OCI-LY7 (cell line): ENCODE measurements around the gene NTMT1. TPM values are rescaled to one million over a fixed set of nuclear protein-coding genes. Genes with fewer than 3 reads are reported as not detected.

Experiments used
- BruUV-seq: library from RNA; stranded (reverse); fragments of 400-500 nt; replicated peaks from 2 replicates; lab custom pipeline; 2021; lab: Mats Ljungman, UMichigan
- CTCF ChIA-PET: fragments of 300-600 bp; sonication (Branson Sonifier 250); formaldehyde crosslinking; loops from one replicate; lab custom pipeline; 2022; ENCODE audit warnings: antibody characterized with exemption; ENCODE audit not compliant: unreplicated experiment; lab: Charles Lee
- POLR2A ChIA-PET: fragments of 300-600 bp; sonication (Branson Sonifier 250); formaldehyde crosslinking; loops from one replicate; lab custom pipeline; 2022; ENCODE audit warnings: antibody characterized with exemption; lab: Charles Lee
- DNase-seq: peaks from one replicate; pipeline ENCODE4 v3.0.0-alpha.2; 2015; ENCODE audit warnings: low spot score
- H2AFZ ChIP-seq: fragments of 200-600 bp; sonication (generic), shearing (Covaris generic); 2 replicates; pipeline ENCODE4 v1.6.1; 2014; ENCODE audit warnings: mild to moderate bottlenecking, antibody characterized with exemption, low read length, moderate library complexity
- H3K27ac ChIP-seq: fragments of 200-600 bp; sonication (generic); 2 replicates; pipeline ENCODE4 v1.5.1; 2014; ENCODE audit warnings: mixed run types, low read depth, mild to moderate bottlenecking, moderate library complexity, low read length, inconsistent platforms; ENCODE audit not compliant: poor library complexity, severe bottlenecking
- H3K36me3 ChIP-seq: fragments of 200-600 bp; sonication (generic); 2 replicates; pipeline ENCODE4 v1.6.1; 2014; ENCODE audit warnings: mild to moderate bottlenecking, antibody characterized with exemption, low read length, moderate library complexity, mixed read lengths; ENCODE audit not compliant: insufficient read depth
- H3K4me1 ChIP-seq: fragments of 200-600 bp; sonication (generic); 2 replicates; pipeline ENCODE4 v1.5.1; 2014; ENCODE audit warnings: mild to moderate bottlenecking, low read length; ENCODE audit not compliant: insufficient read depth, poor library complexity, severe bottlenecking
- H3K4me2 ChIP-seq: fragments of 200-600 bp; sonication (generic); 2 replicates; pipeline ENCODE4 v1.6.1; 2014; ENCODE audit warnings: mild to moderate bottlenecking, low read length
- H3K4me3 ChIP-seq: fragments of 200-600 bp; sonication (generic); 2 replicates; pipeline ENCODE4 v1.5.1; 2014; ENCODE audit warnings: mild to moderate bottlenecking, low read depth, low read length; ENCODE audit not compliant: poor library complexity, severe bottlenecking
- H3K79me2 ChIP-seq: fragments of 200-600 bp; sonication (generic); 2 replicates; pipeline ENCODE4 v1.6.1; 2016; ENCODE audit warnings: low read depth, mild to moderate bottlenecking, low read length, moderate library complexity, mixed read lengths; ENCODE audit not compliant: insufficient read depth
- H3K9me2 ChIP-seq: fragments of 200-600 bp; sonication (generic); 2 replicates; pipeline ENCODE4 v1.6.1; 2016; ENCODE audit warnings: mild to moderate bottlenecking, low read length, mixed read lengths; ENCODE audit not compliant: insufficient read depth
- H3K9me3 ChIP-seq: fragments of 200-600 bp; sonication (generic); 2 replicates; pipeline ENCODE4 v1.6.1; 2014; ENCODE audit warnings: mild to moderate bottlenecking, mixed run types, low read length, mixed read lengths
- H4K20me1 ChIP-seq: fragments of 200-600 bp; sonication (generic); 2 replicates; pipeline ENCODE4 v1.6.1; 2014; ENCODE audit warnings: mild to moderate bottlenecking, antibody characterized with exemption, low read length, moderate library complexity, mixed read lengths; ENCODE audit not compliant: insufficient read depth
- EZH2phosphoT487 ChIP-seq: fragments of 200-600 bp; sonication (generic); IDR thresholded peaks from 2 replicates; pipeline ENCODE4 v1.6.1; 2018; ENCODE audit warnings: low read depth, borderline replicate concordance, mild to moderate bottlenecking, mixed run types, antibody characterized with exemption, low read length, moderate library complexity, mixed read lengths
- intact Hi-C: fragments of 100-400 bp; cut with micrococcal nuclease; formaldehyde crosslinking; loops from one replicate; pipeline ENCODE4 v1.10.0; 2022; ENCODE audit not compliant: unreplicated experiment
- total RNA-seq, 2 experiments: library from RNA; depleted of rRNA in 1 of 2; stranded (reverse); fragments of >200 nt in 1 of 2; shearing (Covaris generic) in 1 of 2; gene quantifications; 2 replicates each; pipeline ENCODE4 v1.2.3, GENCODE V29; 2014 to 2022
- TF ChIP-seq, protein P1 (sequence below): fragments of 200-600 bp; sonication (generic); conservative IDR thresholded peaks from 2 replicates; pipeline ENCODE4 v1.5.1; 2014; ENCODE audit warnings: mild to moderate bottlenecking, antibody characterized with exemption, low read length, moderate library complexity, mixed read lengths

Gene NTMT1
- total RNA-seq, 2 experiments from 2014 or later: 46.6 to 59.8 TPM

- no peak overlapping the region for H3K4me2 ChIP-seq
- H3K4me1 ChIP-seq: no peaks in the 10 kb centered on the region
- no peak overlapping the region for H2AFZ ChIP-seq
- CTCF ChIA-PET: no interaction called here
- no TSS peak for BruUV-seq
- intact Hi-C loops: no loop called here
- DNase-seq: no peak
- no peak for TF ChIP-seq EZH2phosphoT487
- TF ChIP-seq, protein P1, sequence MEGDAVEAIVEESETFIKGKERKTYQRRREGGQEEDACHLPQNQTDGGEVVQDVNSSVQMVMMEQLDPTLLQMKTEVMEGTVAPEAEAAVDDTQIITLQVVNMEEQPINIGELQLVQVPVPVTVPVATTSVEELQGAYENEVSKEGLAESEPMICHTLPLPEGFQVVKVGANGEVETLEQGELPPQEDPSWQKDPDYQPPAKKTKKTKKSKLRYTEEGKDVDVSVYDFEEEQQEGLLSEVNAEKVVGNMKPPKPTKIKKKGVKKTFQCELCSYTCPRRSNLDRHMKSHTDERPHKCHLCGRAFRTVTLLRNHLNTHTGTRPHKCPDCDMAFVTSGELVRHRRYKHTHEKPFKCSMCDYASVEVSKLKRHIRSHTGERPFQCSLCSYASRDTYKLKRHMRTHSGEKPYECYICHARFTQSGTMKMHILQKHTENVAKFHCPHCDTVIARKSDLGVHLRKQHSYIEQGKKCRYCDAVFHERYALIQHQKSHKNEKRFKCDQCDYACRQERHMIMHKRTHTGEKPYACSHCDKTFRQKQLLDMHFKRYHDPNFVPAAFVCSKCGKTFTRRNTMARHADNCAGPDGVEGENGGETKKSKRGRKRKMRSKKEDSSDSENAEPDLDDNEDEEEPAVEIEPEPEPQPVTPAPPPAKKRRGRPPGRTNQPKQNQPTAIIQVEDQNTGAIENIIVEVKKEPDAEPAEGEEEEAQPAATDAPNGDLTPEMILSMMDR: no peak
- no peaks in the 10 kb centered on the region for H3K36me3 ChIP-seq
- H3K27ac ChIP-seq: no peak overlapping the region
- no peaks in the 10 kb centered on the region for H3K9me3 ChIP-seq
- no peaks in the 10 kb centered on the region for H4K20me1 ChIP-seq
- no peaks in the 10 kb centered on the region for H3K79me2 ChIP-seq
- no peaks in the 10 kb centered on the region for H3K9me2 ChIP-seq
- POLR2A ChIA-PET: no interaction called here
- H3K4me3 ChIP-seq: no peak overlapping the region
Measured at GRCh38 chr9:129685220-129685932, 59.4 kb downstream of the NTMT1 start.

Other genes with a start within 250 kb of the NTMT1 start
- gene C9orf50, start 5.1 kb upstream of the NTMT1 start, total RNA-seq (2014; rRNA removed; shearing (Covaris generic)): not detected in 2 replicates
- not detected in 2 replicates for gene C9orf50, start 5.1 kb upstream of the NTMT1 start, total RNA-seq (2022)
- 17.5 and 21.4 TPM in 2 replicates for gene ASB6, start 16.0 kb downstream of the NTMT1 start, total RNA-seq (2014; rRNA removed; shearing (Covaris generic))
- 18.9 and 19.0 TPM in 2 replicates for gene ASB6, start 16.0 kb downstream of the NTMT1 start, total RNA-seq (2022)
- not detected in 2 replicates for gene PRRX2, start 39.5 kb downstream of the NTMT1 start, total RNA-seq (2014; rRNA removed; shearing (Covaris generic))
- gene PRRX2, start 39.5 kb downstream of the NTMT1 start, total RNA-seq (2022): not detected in 2 replicates
- not detected in 2 replicates for gene PTGES, start 126.9 kb downstream of the NTMT1 start, total RNA-seq (2014; rRNA removed; shearing (Covaris generic))
- gene PTGES, start 126.9 kb downstream of the NTMT1 start, total RNA-seq (2022): not detected in 2 replicates
- gene TOR1B, start 177.0 kb downstream of the NTMT1 start, total RNA-seq (2014; rRNA removed; shearing (Covaris generic)): 12.0 and 13.3 TPM in 2 replicates
- gene TOR1B, start 177.0 kb downstream of the NTMT1 start, total RNA-seq (2022): 14.9 and 18.4 TPM in 2 replicates
- gene TOR1A, start 198.0 kb downstream of the NTMT1 start, total RNA-seq (2014; rRNA removed; shearing (Covaris generic)): 32.7 and 34.9 TPM in 2 replicates
- 37.0 and 37.4 TPM in 2 replicates for gene TOR1A, start 198.0 kb downstream of the NTMT1 start, total RNA-seq (2022)
- gene C9orf78, start 209.1 kb downstream of the NTMT1 start, total RNA-seq (2014; rRNA removed; shearing (Covaris generic)): 49.4 and 57.6 TPM in 2 replicates
- gene C9orf78, start 209.1 kb downstream of the NTMT1 start, total RNA-seq (2022): 60.6 and 62.4 TPM in 2 replicates
- 14.4 and 15.5 TPM in 2 replicates for gene USP20, start 209.3 kb downstream of the NTMT1 start, total RNA-seq (2014; rRNA removed; shearing (Covaris generic))
- 24.1 and 26.1 TPM in 2 replicates for gene USP20, start 209.3 kb downstream of the NTMT1 start, total RNA-seq (2022)